SK-N-SH treated with all-trans-retinoic acid at 6 μM for 48 hours (cell line): Measurements from ENCODE around the gene TLCD4.

Experiments
- ATAC-seq: fragments of 200-7000 bp; cut with Tn5 transposase; 3 replicates; pipeline ENCODE4 v1.9.1; 2020; ENCODE audit warnings: mild to moderate bottlenecking, moderate library complexity
- ARNTL ChIP-seq: fragments of 450-650 bp; formaldehyde crosslinking; IDR thresholded peaks from 2 replicates; pipeline ENCODE4 v1.5.0; 2020; ENCODE audit warnings: low read depth, mild to moderate bottlenecking, moderate library complexity, borderline replicate concordance
- BACH2 ChIP-seq: fragments of 250-450 bp; sonication (Bioruptor Pico); IDR thresholded peaks from 2 replicates; pipeline ENCODE4 v1.9.0; 2021; ENCODE audit warnings: mild to moderate bottlenecking, borderline replicate concordance
- CSDC2 ChIP-seq: fragments of 250-450 bp; sonication (Bioruptor Pico); IDR thresholded peaks from 2 replicates; pipeline ENCODE4 v1.5.0; 2020; ENCODE audit warnings: mild to moderate bottlenecking, moderate library complexity
- ESRRG ChIP-seq: fragments of 250-450 bp; sonication (Bioruptor Pico); IDR thresholded peaks from 2 replicates; pipeline ENCODE4 v1.6.1; 2021; ENCODE audit warnings: mild to moderate bottlenecking
- GLIS3 ChIP-seq: fragments of 250-450 bp; sonication (Bioruptor Pico); IDR thresholded peaks from 2 replicates; pipeline ENCODE4 v1.5.0; 2020; ENCODE audit warnings: mild to moderate bottlenecking, moderate library complexity
- ISL1 ChIP-seq: fragments of 250-450 bp; sonication (Bioruptor Pico); IDR thresholded peaks from 2 replicates; pipeline ENCODE4 v2.1.2; 2022; ENCODE audit warnings: mild to moderate bottlenecking, moderate library complexity
- OSR1 ChIP-seq: fragments of 250-450 bp; sonication (Bioruptor Pico); IDR thresholded peaks from 2 replicates; pipeline ENCODE4 v1.8.0; 2022; ENCODE audit warnings: moderate library complexity, mild to moderate bottlenecking, inconsistent platforms
- PPARA ChIP-seq: fragments of 250-450 bp; sonication (Bioruptor Pico); IDR thresholded peaks from 2 replicates; pipeline ENCODE4 v1.5.0; 2020; ENCODE audit warnings: mild to moderate bottlenecking, borderline replicate concordance
- RARB ChIP-seq: fragments of 250-450 bp; sonication (Bioruptor Pico); IDR thresholded peaks from 2 replicates; pipeline ENCODE4 v1.8.0; 2021; ENCODE audit warnings: mild to moderate bottlenecking, moderate library complexity
- SNAI2 ChIP-seq: fragments of 250-450 bp; sonication (Bioruptor Pico); IDR thresholded peaks from 2 replicates; pipeline ENCODE4 v1.5.0; 2020; ENCODE audit warnings: mild to moderate bottlenecking, moderate library complexity
- TCF4 ChIP-seq: fragments of 250-450 bp; sonication (Bioruptor Pico); IDR thresholded peaks from 2 replicates; pipeline ENCODE4 v1.8.0; 2021; ENCODE audit warnings: mild to moderate bottlenecking, moderate library complexity, borderline replicate concordance
- TOX ChIP-seq: fragments of 250-450 bp; sonication (Bioruptor Pico); IDR thresholded peaks from 2 replicates; pipeline ENCODE4 v1.8.0; 2021; ENCODE audit warnings: mild to moderate bottlenecking, moderate library complexity, borderline replicate concordance
- ZC3H10 ChIP-seq: fragments of 250-450 bp; sonication (Bioruptor Pico); IDR thresholded peaks from 2 replicates; pipeline ENCODE4 v1.5.1; 2021; ENCODE audit warnings: mild to moderate bottlenecking, moderate library complexity
- ZFP3 ChIP-seq: fragments of 250-450 bp; sonication (Bioruptor Pico); IDR thresholded peaks from 2 replicates; pipeline ENCODE4 v1.5.0; 2020; ENCODE audit warnings: mild to moderate bottlenecking, moderate library complexity
- ZFP30 ChIP-seq: fragments of 450-650 bp; formaldehyde crosslinking; IDR thresholded peaks from 2 replicates; pipeline ENCODE4 v1.5.0; 2022; ENCODE audit warnings: mild to moderate bottlenecking, moderate library complexity
- ZNF8 ChIP-seq: fragments of 450-650 bp; formaldehyde crosslinking; IDR thresholded peaks from 2 replicates; pipeline ENCODE4 v1.5.0; 2020; ENCODE audit warnings: mild to moderate bottlenecking, moderate library complexity
- TF ChIP-seq, protein P1 (sequence below): fragments of 250-450 bp; sonication (Bioruptor Pico); IDR thresholded peaks from 2 replicates; pipeline ENCODE4 v1.5.1; 2021; ENCODE audit warnings: mild to moderate bottlenecking, moderate library complexity
- TF ChIP-seq, protein P2 (sequence below): fragments of 250-450 bp; sonication (Bioruptor Pico); IDR thresholded peaks from 2 replicates; pipeline ENCODE4 v1.8.0; 2020; ENCODE audit warnings: mild to moderate bottlenecking, moderate library complexity, borderline replicate concordance
- TF ChIP-seq, protein P3 (sequence below): fragments of 250-450 bp; sonication (Bioruptor Pico); IDR thresholded peaks from 2 replicates; pipeline ENCODE4 v1.5.1; 2020; ENCODE audit warnings: low read depth, mild to moderate bottlenecking, moderate library complexity
- TF ChIP-seq, protein P4 (sequence below): fragments of 250-450 bp; sonication (Bioruptor Pico); IDR thresholded peaks from 2 replicates; pipeline ENCODE4 v1.8.0; 2021; ENCODE audit warnings: low read depth, mild to moderate bottlenecking, moderate library complexity, borderline replicate concordance
- TF ChIP-seq, protein P5 (sequence below): fragments of 250-450 bp; sonication (Bioruptor Pico); IDR thresholded peaks from 2 replicates; pipeline ENCODE4 v1.5.0; 2020; ENCODE audit warnings: mild to moderate bottlenecking, moderate library complexity

TLCD4 gene

DNA sequence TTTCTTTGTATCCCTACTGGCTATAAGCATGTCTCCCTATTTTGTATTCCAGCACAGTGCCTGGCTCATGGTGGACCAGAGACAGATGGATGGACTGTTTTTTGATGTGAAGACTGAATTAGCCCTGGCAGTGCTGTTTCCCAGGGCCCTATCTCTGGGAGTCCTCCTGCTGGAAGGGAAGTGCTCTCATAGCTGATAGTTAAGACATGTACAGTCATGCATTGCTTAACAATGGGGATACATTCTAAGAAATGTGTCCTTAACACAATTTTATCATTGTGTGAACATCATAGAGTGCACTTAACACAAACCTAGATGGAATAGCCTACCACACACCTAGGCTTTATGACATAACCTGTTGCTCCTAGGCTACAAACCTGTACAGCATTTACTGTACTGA, 21.1 kb downstream of the TLCD4 start (continued):
- TF ChIP-seq, protein P1, sequence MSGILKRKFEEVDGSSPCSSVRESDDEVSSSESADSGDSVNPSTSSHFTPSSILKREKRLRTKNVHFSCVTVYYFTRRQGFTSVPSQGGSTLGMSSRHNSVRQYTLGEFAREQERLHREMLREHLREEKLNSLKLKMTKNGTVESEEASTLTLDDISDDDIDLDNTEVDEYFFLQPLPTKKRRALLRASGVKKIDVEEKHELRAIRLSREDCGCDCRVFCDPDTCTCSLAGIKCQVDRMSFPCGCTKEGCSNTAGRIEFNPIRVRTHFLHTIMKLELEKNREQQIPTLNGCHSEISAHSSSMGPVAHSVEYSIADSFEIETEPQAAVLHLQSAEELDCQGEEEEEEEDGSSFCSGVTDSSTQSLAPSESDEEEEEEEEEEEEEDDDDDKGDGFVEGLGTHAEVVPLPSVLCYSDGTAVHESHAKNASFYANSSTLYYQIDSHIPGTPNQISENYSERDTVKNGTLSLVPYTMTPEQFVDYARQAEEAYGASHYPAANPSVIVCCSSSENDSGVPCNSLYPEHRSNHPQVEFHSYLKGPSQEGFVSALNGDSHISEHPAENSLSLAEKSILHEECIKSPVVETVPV (CRISPR knock-in tag), result no peak
- TF ChIP-seq OSR1 (no peak), ZFP3 (CRISPR knock-in tag) (no peak), ZFP30 (CRISPR knock-in tag) (no peak), PPARA (CRISPR knock-in tag) (no peak), ESRRG (CRISPR knock-in tag) (no peak), BACH2 (CRISPR knock-in tag) (no peak), ISL1 (CRISPR knock-in tag) (no peak), ZC3H10 (CRISPR knock-in tag) (no peak)
- TF ChIP-seq, protein P2, sequence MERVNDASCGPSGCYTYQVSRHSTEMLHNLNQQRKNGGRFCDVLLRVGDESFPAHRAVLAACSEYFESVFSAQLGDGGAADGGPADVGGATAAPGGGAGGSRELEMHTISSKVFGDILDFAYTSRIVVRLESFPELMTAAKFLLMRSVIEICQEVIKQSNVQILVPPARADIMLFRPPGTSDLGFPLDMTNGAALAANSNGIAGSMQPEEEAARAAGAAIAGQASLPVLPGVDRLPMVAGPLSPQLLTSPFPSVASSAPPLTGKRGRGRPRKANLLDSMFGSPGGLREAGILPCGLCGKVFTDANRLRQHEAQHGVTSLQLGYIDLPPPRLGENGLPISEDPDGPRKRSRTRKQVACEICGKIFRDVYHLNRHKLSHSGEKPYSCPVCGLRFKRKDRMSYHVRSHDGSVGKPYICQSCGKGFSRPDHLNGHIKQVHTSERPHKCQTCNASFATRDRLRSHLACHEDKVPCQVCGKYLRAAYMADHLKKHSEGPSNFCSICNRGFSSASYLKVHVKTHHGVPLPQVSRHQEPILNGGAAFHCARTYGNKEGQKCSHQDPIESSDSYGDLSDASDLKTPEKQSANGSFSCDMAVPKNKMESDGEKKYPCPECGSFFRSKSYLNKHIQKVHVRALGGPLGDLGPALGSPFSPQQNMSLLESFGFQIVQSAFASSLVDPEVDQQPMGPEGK (CRISPR knock-in tag), result no peak

DNA sequence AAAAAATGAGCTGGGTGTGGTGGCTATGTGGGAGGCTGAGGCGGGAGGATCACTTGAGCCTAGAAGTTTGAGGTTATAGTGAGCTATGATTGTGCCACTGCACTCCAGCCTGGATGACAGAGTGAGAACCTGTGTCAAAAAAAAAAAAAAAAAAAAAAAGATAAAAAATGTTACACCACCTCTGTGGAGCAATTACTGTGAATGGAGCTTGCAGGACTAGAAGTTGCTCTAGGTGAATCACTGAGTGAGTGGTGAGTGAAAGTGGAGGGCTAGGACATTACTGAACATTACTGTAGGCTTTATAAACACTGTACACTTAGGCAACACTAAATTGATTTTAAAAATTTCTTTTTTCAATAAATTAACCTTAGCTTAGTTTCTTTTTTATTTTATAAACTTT, 21.9 kb downstream of the TLCD4 start:
- TF ChIP-seq, protein P3, sequence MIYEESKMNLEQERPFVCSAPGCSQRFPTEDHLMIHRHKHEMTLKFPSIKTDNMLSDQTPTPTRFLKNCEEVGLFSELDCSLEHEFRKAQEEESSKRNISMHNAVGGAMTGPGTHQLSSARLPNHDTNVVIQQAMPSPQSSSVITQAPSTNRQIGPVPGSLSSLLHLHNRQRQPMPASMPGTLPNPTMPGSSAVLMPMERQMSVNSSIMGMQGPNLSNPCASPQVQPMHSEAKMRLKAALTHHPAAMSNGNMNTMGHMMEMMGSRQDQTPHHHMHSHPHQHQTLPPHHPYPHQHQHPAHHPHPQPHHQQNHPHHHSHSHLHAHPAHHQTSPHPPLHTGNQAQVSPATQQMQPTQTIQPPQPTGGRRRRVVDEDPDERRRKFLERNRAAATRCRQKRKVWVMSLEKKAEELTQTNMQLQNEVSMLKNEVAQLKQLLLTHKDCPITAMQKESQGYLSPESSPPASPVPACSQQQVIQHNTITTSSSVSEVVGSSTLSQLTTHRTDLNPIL (CRISPR knock-in tag), result no peak
- TF ChIP-seq RARB (CRISPR knock-in tag), result no peak
- no peak for TF ChIP-seq ESRRG (CRISPR knock-in tag)
- TF ChIP-seq CSDC2 (CRISPR knock-in tag), result no peak
- no peak for TF ChIP-seq ZNF8
- no peak for TF ChIP-seq ZC3H10 (CRISPR knock-in tag)
- TF ChIP-seq GLIS3, result no peak
- no peak for TF ChIP-seq TOX
- TF ChIP-seq, protein P1 (CRISPR knock-in tag), result no peak
- TF ChIP-seq, protein P4, sequence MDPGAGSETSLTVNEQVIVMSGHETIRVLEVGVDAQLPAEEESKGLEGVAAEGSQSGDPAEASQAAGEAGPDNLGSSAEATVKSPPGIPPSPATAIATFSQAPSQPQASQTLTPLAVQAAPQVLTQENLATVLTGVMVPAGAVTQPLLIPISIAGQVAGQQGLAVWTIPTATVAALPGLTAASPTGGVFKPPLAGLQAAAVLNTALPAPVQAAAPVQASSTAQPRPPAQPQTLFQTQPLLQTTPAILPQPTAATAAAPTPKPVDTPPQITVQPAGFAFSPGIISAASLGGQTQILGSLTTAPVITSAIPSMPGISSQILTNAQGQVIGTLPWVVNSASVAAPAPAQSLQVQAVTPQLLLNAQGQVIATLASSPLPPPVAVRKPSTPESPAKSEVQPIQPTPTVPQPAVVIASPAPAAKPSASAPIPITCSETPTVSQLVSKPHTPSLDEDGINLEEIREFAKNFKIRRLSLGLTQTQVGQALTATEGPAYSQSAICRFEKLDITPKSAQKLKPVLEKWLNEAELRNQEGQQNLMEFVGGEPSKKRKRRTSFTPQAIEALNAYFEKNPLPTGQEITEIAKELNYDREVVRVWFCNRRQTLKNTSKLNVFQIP (CRISPR knock-in tag), result no peak
- no peak for TF ChIP-seq SNAI2 (CRISPR knock-in tag)
- no peak for TF ChIP-seq ISL1 (CRISPR knock-in tag)
- TF ChIP-seq OSR1, result no peak
- no peak for TF ChIP-seq PPARA (CRISPR knock-in tag)
- TF ChIP-seq ARNTL (CRISPR knock-in tag), result no peak
- no peak for TF ChIP-seq ZFP3 (CRISPR knock-in tag)
- TF ChIP-seq ZFP30 (CRISPR knock-in tag), result no peak
- TF ChIP-seq, protein P5, sequence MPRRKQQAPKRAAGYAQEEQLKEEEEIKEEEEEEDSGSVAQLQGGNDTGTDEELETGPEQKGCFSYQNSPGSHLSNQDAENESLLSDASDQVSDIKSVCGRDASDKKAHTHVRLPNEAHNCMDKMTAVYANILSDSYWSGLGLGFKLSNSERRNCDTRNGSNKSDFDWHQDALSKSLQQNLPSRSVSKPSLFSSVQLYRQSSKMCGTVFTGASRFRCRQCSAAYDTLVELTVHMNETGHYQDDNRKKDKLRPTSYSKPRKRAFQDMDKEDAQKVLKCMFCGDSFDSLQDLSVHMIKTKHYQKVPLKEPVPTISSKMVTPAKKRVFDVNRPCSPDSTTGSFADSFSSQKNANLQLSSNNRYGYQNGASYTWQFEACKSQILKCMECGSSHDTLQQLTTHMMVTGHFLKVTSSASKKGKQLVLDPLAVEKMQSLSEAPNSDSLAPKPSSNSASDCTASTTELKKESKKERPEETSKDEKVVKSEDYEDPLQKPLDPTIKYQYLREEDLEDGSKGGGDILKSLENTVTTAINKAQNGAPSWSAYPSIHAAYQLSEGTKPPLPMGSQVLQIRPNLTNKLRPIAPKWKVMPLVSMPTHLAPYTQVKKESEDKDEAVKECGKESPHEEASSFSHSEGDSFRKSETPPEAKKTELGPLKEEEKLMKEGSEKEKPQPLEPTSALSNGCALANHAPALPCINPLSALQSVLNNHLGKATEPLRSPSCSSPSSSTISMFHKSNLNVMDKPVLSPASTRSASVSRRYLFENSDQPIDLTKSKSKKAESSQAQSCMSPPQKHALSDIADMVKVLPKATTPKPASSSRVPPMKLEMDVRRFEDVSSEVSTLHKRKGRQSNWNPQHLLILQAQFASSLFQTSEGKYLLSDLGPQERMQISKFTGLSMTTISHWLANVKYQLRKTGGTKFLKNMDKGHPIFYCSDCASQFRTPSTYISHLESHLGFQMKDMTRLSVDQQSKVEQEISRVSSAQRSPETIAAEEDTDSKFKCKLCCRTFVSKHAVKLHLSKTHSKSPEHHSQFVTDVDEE (CRISPR knock-in tag), result no peak
- TF ChIP-seq TCF4 (CRISPR knock-in tag), result no peak
- TF ChIP-seq BACH2 (CRISPR knock-in tag), result no peak
- ATAC-seq, result no peak
